ENCODE measurements around the gene GIN1. TPM values are rescaled to one million over a fixed set of nuclear protein-coding genes. Genes with fewer than 3 reads are reported as not detected.

GIN1 gene
- total and polyA plus RNA-seq, 10 of the 15 experiments (the other 5 are each of a cell fraction or from before 2014, with no cell fraction given), result 3.3 to 9.7 (median 6.8) TPM

- TF ChIP-seq ZNF592 (IDR thresholded peaks at IDR 0.05) (0 out of 2 replicates have a peak, but pooled peaks have one; percentile 40), SUPT20H (IDR thresholded peaks at IDR 0.05; ENCODE audit: borderline replicate concordance, control insufficient read depth, low read depth, low read length) (no peak), BCL11A (IDR thresholded peaks at IDR 0.05; ENCODE audit: low read depth, low read length) (0 out of 2 replicates have a peak, but pooled peaks have one; percentile 5), ETV6 (conservative IDR thresholded peaks at IDR 0.05 in 1 of 2, IDR thresholded peaks at IDR 0.05 in 1 of 2; ENCODE audit: borderline replicate concordance in 1 of 2, low read depth in 1 of 2) (peak in 1 of 2 experiments; percentile 72; a peak in 1 of 4 replicates), PRDM15 (CRISPR knock-in tag; IDR thresholded peaks at IDR 0.05) (no peak), HSF1 (IDR thresholded peaks at IDR 0.05; ENCODE audit: low read depth, low read length) (peak; percentile 70; the same call in 1 of the 2 replicates), POLR2AphosphoS2 (IDR thresholded peaks at IDR 0.05; ENCODE audit: low read depth, low read length) (0 out of 2 replicates have a peak, but pooled peaks have one; percentile 75), HCFC1 (IDR thresholded peaks at IDR 0.05; ENCODE audit: low read length) (peak; percentile 92), SMAD1 (IDR thresholded peaks at IDR 0.05; ENCODE audit: low read depth, partially characterized antibody) (no peak), IRF3 (IDR thresholded peaks at IDR 0.05) (peak; percentile 57; the same call in 1 of the 2 replicates), SUZ12 (IDR thresholded peaks at IDR 0.05; ENCODE audit: unreplicated experiment) (no peak), ZNF274 (IDR thresholded peaks at IDR 0.05; ENCODE audit: insufficient read depth, insufficient read length) (no peak), DPF2 (IDR thresholded peaks at IDR 0.05) (peak; percentile 44; the same call in 1 of the 2 replicates), RAD51 (IDR thresholded peaks at IDR 0.05) (peak; percentile 31; the same call in 1 of the 2 replicates), IRF4 (IDR thresholded peaks at IDR 0.05; ENCODE audit: low read depth, low read length) (0 out of 2 replicates have a peak, but pooled peaks have one; percentile 6), KAT2A (conservative IDR thresholded peaks at IDR 0.05; ENCODE audit: control insufficient read depth, low read depth, low read length) (no peak), RCOR1 (conservative IDR thresholded peaks at IDR 0.05; ENCODE audit: low read depth, low read length) (no peak; the same call in 1 of the 2 replicates)
Measured at GRCh38 chr5:103119765-103120606, at the start of gene GIN1, which contains the start of gene PPIP5K2 (continued).
